ENCODE data around the gene AQP3.
"Not testable (repeated sequence)": the region's sequence is repeated elsewhere in the genome, so short reads cannot be mapped to it uniquely, and the experiment has no call there.

The AQP3 gene

GRCh38 chr9:33464045-33464636 lies 16.7 kb upstream of the AQP3 start:
- no peak for DNase-seq

GRCh38 chr9:33463151-33463550 lies 15.8 kb upstream of the AQP3 start:
- DNase-seq, result no peak

- no peak for DNase-seq
Observed at GRCh38 chr9:33461492-33461891, 14.1 kb upstream of the AQP3 start.

GRCh38 chr9:33460854-33461253 lies 13.5 kb upstream of the AQP3 start:
- DNase-seq, result no peak

GRCh38 chr9:33459115-33459514 lies 11.7 kb upstream of the AQP3 start:
- DNase-seq, result no peak

GRCh38 chr9:33458444-33458843 lies 11.1 kb upstream of the AQP3 start:
- DNase-seq, result no peak

- no peak for DNase-seq
Observed at GRCh38 chr9:33455945-33456344, 8.6 kb upstream of the AQP3 start.

GRCh38 chr9:33455456-33455855 lies 8.1 kb upstream of the AQP3 start:
- not testable (repeated sequence) for DNase-seq

- DNase-seq, result not testable (repeated sequence)
Observed at GRCh38 chr9:33454661-33455026, 7.3 kb upstream of the AQP3 start.

- no peak for DNase-seq
Observed at GRCh38 chr9:33453999-33454660, 6.7 kb upstream of the AQP3 start.

- DNase-seq, result no peak
Observed at GRCh38 chr9:33453286-33453860, 6.0 kb upstream of the AQP3 start.

- DNase-seq, result no peak
Observed at GRCh38 chr9:33452828-33453271, 5.5 kb upstream of the AQP3 start.

- DNase-seq, result no peak
Observed at GRCh38 chr9:33450621-33451146, 3.3 kb upstream of the AQP3 start.

GRCh38 chr9:33449715-33450114 lies 2.3 kb upstream of the AQP3 start:
- DNase-seq, result no peak

- no peak for DNase-seq
Observed at GRCh38 chr9:33447799-33448553, 583 bp upstream of the AQP3 start.

- no peak for DNase-seq
Observed at GRCh38 chr9:33446240-33446945, 1.0 kb downstream of the AQP3 start.

GRCh38 chr9:33445389-33446239 lies 1.8 kb downstream of the AQP3 start:
- DNase-seq, result no peak

- no peak for DNase-seq
Observed at GRCh38 chr9:33443464-33444154, 3.8 kb downstream of the AQP3 start.

GRCh38 chr9:33443047-33443446 lies 4.3 kb downstream of the AQP3 start:
- no peak for DNase-seq

- DNase-seq, result no peak
Observed at GRCh38 chr9:33442125-33442524, 5.3 kb downstream of the AQP3 start.

GRCh38 chr9:33440609-33441008 lies 6.8 kb downstream of the AQP3 start:
- no peak for DNase-seq

All from NCI-H510A (cell line).